Sigmoid colon (tissue), 4 donors: ENCODE data around the gene KCNIP1.

Experiments
- CTCF ChIP-seq, 4 experiments: fragments of 450-650 bp in 3 of 4; fragments of 200-600 bp in 1 of 4; IDR thresholded peaks; one replicate each; pipeline ENCODE4 v1.5.1; 2016 to 2019; ENCODE audit warnings: antibody characterized with exemption in 4 of 4, mild to moderate bottlenecking in 3 of 4, moderate library complexity in 2 of 4
- POLR2A ChIP-seq, 2 donors: fragments of 450-650 bp; IDR thresholded peaks; one replicate each; pipeline ENCODE4 v1.6.1; 2016; ENCODE audit warnings: antibody characterized with exemption in 2 of 2, mild to moderate bottlenecking in 2 of 2, moderate library complexity in 2 of 2
- POLR2AphosphoS5 ChIP-seq, 4 donors: sonication (generic); formaldehyde crosslinking; IDR thresholded peaks; one replicate each; pipeline ENCODE4 v1.6.1; 2017; ENCODE audit warnings: antibody characterized with exemption in 4 of 4

DNA sequence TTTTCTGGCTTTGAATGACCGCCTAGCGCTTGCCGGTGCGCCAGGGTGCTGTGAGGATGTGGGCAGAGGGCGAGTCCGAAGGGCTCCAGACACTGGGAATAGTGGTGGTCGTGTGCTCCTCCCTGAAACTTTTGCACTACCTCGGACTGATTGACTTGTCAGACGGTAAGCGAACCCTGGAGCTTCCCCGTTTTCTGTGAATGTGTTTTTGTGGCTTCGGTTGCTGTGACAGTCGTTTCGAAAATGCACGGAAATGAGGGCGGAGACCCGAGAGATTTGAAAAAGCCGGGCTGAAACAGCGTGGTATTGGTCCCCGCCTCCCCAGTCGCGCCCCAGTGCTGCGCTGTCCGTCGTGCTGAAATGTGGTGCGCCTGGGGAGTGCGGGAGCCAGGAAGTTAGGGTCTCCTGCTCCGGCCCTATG, 177.2 kb downstream of the KCNIP1 start:
- no peak for TF ChIP-seq CTCF (IDR thresholded peaks at IDR 0.05)
- TF ChIP-seq POLR2AphosphoS5 (IDR thresholded peaks at IDR 0.05): no peak
- TF ChIP-seq POLR2A (IDR thresholded peaks at IDR 0.05): no peak
